Measurements from ENCODE around the gene LRRC56. TPM values are rescaled to one million over a fixed set of nuclear protein-coding genes. Genes with fewer than 3 reads are reported as not detected.

LRRC56 gene
- total and polyA plus RNA-seq, 2 donors (not counting 1 experiment from before 2014, with no cell fraction given) = 11.8 to 15.8 TPM

DNA sequence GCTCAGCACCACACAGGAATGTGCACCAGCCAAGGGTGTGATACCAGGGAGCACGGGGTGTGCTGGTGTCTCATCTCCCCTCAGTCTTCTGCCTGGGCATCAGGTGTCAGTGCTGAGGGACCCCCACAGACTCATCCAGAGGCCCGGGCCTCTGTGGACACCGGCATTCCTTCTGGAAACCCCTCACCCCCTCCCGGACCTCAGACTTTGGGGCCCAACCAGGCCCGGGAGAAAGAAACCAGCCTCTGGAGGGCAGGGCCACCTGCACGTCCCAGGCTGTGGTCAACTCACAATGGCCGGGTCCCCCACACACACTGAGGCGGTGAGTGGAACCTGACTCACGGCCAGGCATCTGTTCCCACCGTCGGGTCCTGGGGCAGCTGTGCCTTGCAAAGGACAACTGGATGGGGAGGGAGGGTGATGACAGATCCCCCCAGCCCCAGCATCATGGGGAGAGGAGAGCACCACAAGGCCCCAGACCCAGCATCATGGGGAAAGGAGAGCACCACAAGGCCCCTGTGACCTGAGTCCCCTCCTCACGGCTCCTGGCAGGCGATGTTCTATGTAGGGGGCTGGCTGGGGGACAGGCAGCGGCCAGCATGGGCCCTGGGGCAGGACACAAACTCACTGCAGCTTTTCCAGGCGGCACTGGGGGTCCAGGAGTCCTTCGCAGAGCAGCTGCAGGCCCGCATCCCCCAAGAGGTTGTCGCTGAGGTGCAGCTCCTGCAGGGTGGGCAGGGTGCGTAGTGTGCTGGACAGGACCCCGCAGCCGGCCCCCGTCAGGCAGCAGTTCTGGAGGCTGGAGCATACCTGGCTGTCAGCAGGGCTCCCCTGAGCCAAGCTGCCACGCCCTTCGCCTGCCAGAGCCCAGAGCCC, 37.9 kb upstream of the LRRC56 start:
- Histone ChIP-seq H3K79me2 (ENCODE audit: control insufficient read depth, insufficient read depth, low read length) (peaks cover 27% of the 10 kb centered on the region), H3K4me1 (ENCODE audit: control insufficient read depth in 2 of 2, insufficient read depth in 2 of 2, low read length in 2 of 2) (peaks cover 9 to 26% of the 10 kb centered on the region in 2 donors), H3K4me3 (ENCODE audit: control extremely low read depth in 1 of 5, extremely low read depth in 1 of 5, insufficient read depth in 1 of 5, low read depth in 2 of 5, low read length in 4 of 5) (no peak overlapping the region), H3K9me3 (ENCODE audit: control extremely low read depth in 1 of 3, control insufficient read depth in 2 of 3, insufficient read depth in 1 of 3, low read length in 2 of 3) (peaks cover 0 to 10% (median 0%) of the 10 kb centered on the region in 3 donors), H3K27me3 (replicated peaks in 1 of 4; ENCODE audit: control extremely low read depth in 1 of 4, control insufficient read depth in 3 of 4, insufficient read depth in 4 of 4, low read length in 3 of 4) (peaks cover 0 to 6% (median 0%) of the 10 kb centered on the region in 4 experiments), H3K9ac (ENCODE audit: low read length) (no peak overlapping the region), H4K20me1 (ENCODE audit: control insufficient read depth, insufficient read depth, low read length, poor library complexity, severe bottlenecking) (peaks cover 59% of the 10 kb centered on the region), H3K4me2 (replicated peaks; ENCODE audit: low read depth, low read length, poor library complexity, severe bottlenecking) (no peak overlapping the region), H3K36me3 (replicated peaks in 1 of 2; ENCODE audit: control extremely low read depth in 1 of 2, control insufficient read depth in 1 of 2, extremely low read depth in 1 of 2, insufficient read depth in 2 of 2, low read length in 1 of 2) (peaks cover 0 to 61% of the 10 kb centered on the region in 2 experiments), H3K27ac (ENCODE audit: low read length in 2 of 2) (no peak overlapping the region), H2AFZ (ENCODE audit: insufficient read depth, low read depth, low read length, poor library complexity, severe bottlenecking) (no peak overlapping the region)
- Mint-ChIP-seq H3K4me3 (no peak overlapping the region), H3K27ac (no peak overlapping the region), H3K27me3 (no peaks in the 10 kb centered on the region), H3K9me3 (ENCODE audit: insufficient read depth) (no peaks in the 10 kb centered on the region), H3K4me1 (peaks cover 19% of the 10 kb centered on the region)
- ChIA-PET POLR2A (no interaction called here), CTCF (no interaction called here)
- WGBS (ENCODE audit: insufficient coverage) = over 99% methylated on average over 22 of the region's 24 CpGs
- intact Hi-C loops (cut with micrococcal nuclease) = no loop called here
- TF ChIP-seq EZH2 (IDR thresholded peaks at IDR 0.05; ENCODE audit: borderline replicate concordance, insufficient read depth, low read depth, low read length, poor library complexity, severe bottlenecking) (no peak), CTCF (IDR thresholded peaks at IDR 0.05) (no peak)
- ATAC-seq (ENCODE audit: low read depth) (no peak), DNase-seq (peak; percentile 7)

All from B cell (primary cell).